OCI-LY7 (cell line): ENCODE results near the gene LHX4. TPM values are rescaled to one million over a fixed set of nuclear protein-coding genes. Genes with fewer than 3 reads are reported as not detected.

ENCODE experiments used
- BruUV-seq: library from RNA; stranded (reverse); fragments of 400-500 nt; replicated peaks from 2 replicates; lab custom pipeline; 2021; lab: Mats Ljungman, UMichigan
- CTCF ChIA-PET: fragments of 300-600 bp; sonication (Branson Sonifier 250); formaldehyde crosslinking; loops from one replicate; lab custom pipeline; 2022; ENCODE audit warnings: antibody characterized with exemption; ENCODE audit not compliant: unreplicated experiment; lab: Charles Lee
- POLR2A ChIA-PET: fragments of 300-600 bp; sonication (Branson Sonifier 250); formaldehyde crosslinking; loops from one replicate; lab custom pipeline; 2022; ENCODE audit warnings: antibody characterized with exemption; lab: Charles Lee
- DNase-seq: peaks from one replicate; pipeline ENCODE4 v3.0.0-alpha.2; 2015; ENCODE audit warnings: low spot score
- H2AFZ ChIP-seq: fragments of 200-600 bp; sonication (generic), shearing (Covaris generic); 2 replicates; pipeline ENCODE4 v1.6.1; 2014; ENCODE audit warnings: mild to moderate bottlenecking, antibody characterized with exemption, low read length, moderate library complexity
- H3K27ac ChIP-seq: fragments of 200-600 bp; sonication (generic); 2 replicates; pipeline ENCODE4 v1.5.1; 2014; ENCODE audit warnings: mixed run types, low read depth, mild to moderate bottlenecking, moderate library complexity, low read length, inconsistent platforms; ENCODE audit not compliant: poor library complexity, severe bottlenecking
- H3K36me3 ChIP-seq: fragments of 200-600 bp; sonication (generic); 2 replicates; pipeline ENCODE4 v1.6.1; 2014; ENCODE audit warnings: mild to moderate bottlenecking, antibody characterized with exemption, low read length, moderate library complexity, mixed read lengths; ENCODE audit not compliant: insufficient read depth
- H3K4me1 ChIP-seq: fragments of 200-600 bp; sonication (generic); 2 replicates; pipeline ENCODE4 v1.5.1; 2014; ENCODE audit warnings: mild to moderate bottlenecking, low read length; ENCODE audit not compliant: insufficient read depth, poor library complexity, severe bottlenecking
- H3K4me2 ChIP-seq: fragments of 200-600 bp; sonication (generic); 2 replicates; pipeline ENCODE4 v1.6.1; 2014; ENCODE audit warnings: mild to moderate bottlenecking, low read length
- H3K4me3 ChIP-seq: fragments of 200-600 bp; sonication (generic); 2 replicates; pipeline ENCODE4 v1.5.1; 2014; ENCODE audit warnings: mild to moderate bottlenecking, low read depth, low read length; ENCODE audit not compliant: poor library complexity, severe bottlenecking
- H3K79me2 ChIP-seq: fragments of 200-600 bp; sonication (generic); 2 replicates; pipeline ENCODE4 v1.6.1; 2016; ENCODE audit warnings: low read depth, mild to moderate bottlenecking, low read length, moderate library complexity, mixed read lengths; ENCODE audit not compliant: insufficient read depth
- H3K9me2 ChIP-seq: fragments of 200-600 bp; sonication (generic); 2 replicates; pipeline ENCODE4 v1.6.1; 2016; ENCODE audit warnings: mild to moderate bottlenecking, low read length, mixed read lengths; ENCODE audit not compliant: insufficient read depth
- H3K9me3 ChIP-seq: fragments of 200-600 bp; sonication (generic); 2 replicates; pipeline ENCODE4 v1.6.1; 2014; ENCODE audit warnings: mild to moderate bottlenecking, mixed run types, low read length, mixed read lengths
- H4K20me1 ChIP-seq: fragments of 200-600 bp; sonication (generic); 2 replicates; pipeline ENCODE4 v1.6.1; 2014; ENCODE audit warnings: mild to moderate bottlenecking, antibody characterized with exemption, low read length, moderate library complexity, mixed read lengths; ENCODE audit not compliant: insufficient read depth
- CTCF ChIP-seq: fragments of 200-600 bp; sonication (generic); conservative IDR thresholded peaks from 2 replicates; pipeline ENCODE4 v1.5.1; 2014; ENCODE audit warnings: mild to moderate bottlenecking, antibody characterized with exemption, low read length, moderate library complexity, mixed read lengths
- EZH2phosphoT487 ChIP-seq: fragments of 200-600 bp; sonication (generic); IDR thresholded peaks from 2 replicates; pipeline ENCODE4 v1.6.1; 2018; ENCODE audit warnings: low read depth, borderline replicate concordance, mild to moderate bottlenecking, mixed run types, antibody characterized with exemption, low read length, moderate library complexity, mixed read lengths
- intact Hi-C: fragments of 100-400 bp; cut with micrococcal nuclease; formaldehyde crosslinking; loops from one replicate; pipeline ENCODE4 v1.10.0; 2022; ENCODE audit not compliant: unreplicated experiment
- total RNA-seq, 2 experiments: library from RNA; depleted of rRNA in 1 of 2; stranded (reverse); fragments of >200 nt in 1 of 2; shearing (Covaris generic) in 1 of 2; gene quantifications; 2 replicates each; pipeline ENCODE4 v1.2.3, GENCODE V29; 2014 to 2022

Gene LHX4
- total RNA-seq, 2 experiments from 2014 or later: 0.06 TPM; not detected in 1

- Histone ChIP-seq H3K27ac (no peak overlapping the region), H3K36me3 (no peaks in the 10 kb centered on the region), H3K4me1 (peaks cover 7% of the 10 kb centered on the region), H3K9me2 (no peaks in the 10 kb centered on the region), H4K20me1 (no peaks in the 10 kb centered on the region), H3K4me2 (peak overlapping the region; percentile 85), H3K9me3 (no peaks in the 10 kb centered on the region), H2AFZ (no peak overlapping the region), H3K4me3 (no peak overlapping the region), H3K79me2 (no peaks in the 10 kb centered on the region)
- no peak for TF ChIP-seq EZH2phosphoT487
- no peak for TF ChIP-seq CTCF
- ChIA-PET POLR2A (no interaction called here), CTCF (no interaction called here)
- intact Hi-C loops: no loop called here
- no peak for DNase-seq
- BruUV-seq: no TSS peak
Measured at GRCh38 chr1:180231936-180232335, 1.9 kb downstream of the LHX4 start.

GRCh38 chr1:180232521-180233043 lies 2.5 kb downstream of the LHX4 start:
- intact Hi-C loops: no loop called here
- no peak for DNase-seq
- H2AFZ ChIP-seq: no peak overlapping the region
- no peaks in the 10 kb centered on the region for H3K9me3 ChIP-seq
- H3K27ac ChIP-seq: no peak overlapping the region
- no peaks in the 10 kb centered on the region for H3K36me3 ChIP-seq
- ChIA-PET POLR2A (no interaction called here), CTCF (no interaction called here)
- H3K79me2 ChIP-seq: no peaks in the 10 kb centered on the region
- no peaks in the 10 kb centered on the region for H3K9me2 ChIP-seq
- peaks cover 7% of the 10 kb centered on the region for H3K4me1 ChIP-seq
- H3K4me3 ChIP-seq: no peak overlapping the region
- H4K20me1 ChIP-seq: no peaks in the 10 kb centered on the region
- BruUV-seq: no TSS peak
- no peak overlapping the region for H3K4me2 ChIP-seq
- TF ChIP-seq CTCF (no peak), EZH2phosphoT487 (no peak)

DNA sequence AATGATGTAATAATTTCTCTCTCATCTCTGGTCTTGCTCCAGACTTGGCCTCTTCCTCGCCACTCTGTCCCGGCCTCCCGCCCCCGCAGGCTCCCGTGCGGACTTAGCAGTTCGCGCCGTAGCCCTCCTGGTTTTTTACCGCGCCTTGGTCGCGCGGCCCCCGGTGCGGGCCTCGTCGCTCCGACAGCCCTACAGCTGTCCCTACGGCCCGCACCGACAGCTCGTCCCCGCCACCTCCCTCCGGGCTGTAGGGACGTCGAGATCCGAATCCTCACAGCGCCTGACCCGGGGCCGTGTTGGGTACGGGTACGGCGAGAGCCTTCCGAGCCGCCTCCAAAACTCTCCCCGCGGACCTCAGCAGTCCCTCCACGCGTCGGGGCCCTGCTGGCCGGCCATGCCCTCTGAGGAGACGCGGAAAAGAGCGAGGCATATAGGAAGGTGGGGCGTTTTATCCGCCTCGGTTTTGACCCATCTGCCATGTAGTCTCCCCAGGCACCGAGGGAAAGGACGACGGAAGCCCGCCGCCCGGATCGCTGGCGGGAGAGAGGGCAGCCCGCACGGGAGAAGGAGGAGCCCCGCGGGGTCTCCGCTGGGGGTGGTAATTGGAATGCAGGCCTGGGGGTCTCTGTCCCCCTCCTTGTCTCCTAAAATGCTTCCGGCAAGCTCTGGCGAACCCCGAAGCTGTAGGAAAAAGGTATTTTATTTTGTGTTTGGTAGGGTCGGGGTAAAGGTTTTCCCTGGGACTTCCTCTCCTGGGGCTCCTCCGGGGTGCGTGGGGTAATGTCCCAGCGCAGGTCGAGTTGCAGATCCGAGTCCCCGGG lies 3.3 kb downstream of the LHX4 start:
- no peak overlapping the region for H3K4me2 ChIP-seq
- H3K79me2 ChIP-seq: no peaks in the 10 kb centered on the region
- TF ChIP-seq EZH2phosphoT487 (no peak), CTCF (no peak)
- POLR2A ChIA-PET: no interaction called here
- intact Hi-C loops: no loop called here
- no TSS peak for BruUV-seq
- CTCF ChIA-PET: no interaction called here
- H3K27ac ChIP-seq: no peak overlapping the region
- no peaks in the 10 kb centered on the region for H4K20me1 ChIP-seq
- no peaks in the 10 kb centered on the region for H3K9me2 ChIP-seq
- H3K4me3 ChIP-seq: no peak overlapping the region
- H3K9me3 ChIP-seq: no peaks in the 10 kb centered on the region
- H3K36me3 ChIP-seq: no peaks in the 10 kb centered on the region
- no peak for DNase-seq
- no peak overlapping the region for H2AFZ ChIP-seq
- H3K4me1 ChIP-seq: peaks cover 7% of the 10 kb centered on the region
